HG03196 (cell line): ENCODE data around the gene TEX51.
A peak's percentile ranks its signal among the peaks of the same experiment; 100 is the strongest.

ENCODE experiments used
- ATAC-seq: cut with Tn5 transposase; IDR thresholded peaks from one replicate; pipeline ENCODE4 v1.9.1; 2021; ENCODE audit not compliant: unreplicated experiment

Gene TEX51

GRCh38 chr2:126878601-126879000 lies 20.1 kb upstream of the TEX51 start:
- ATAC-seq: no peak

DNA sequence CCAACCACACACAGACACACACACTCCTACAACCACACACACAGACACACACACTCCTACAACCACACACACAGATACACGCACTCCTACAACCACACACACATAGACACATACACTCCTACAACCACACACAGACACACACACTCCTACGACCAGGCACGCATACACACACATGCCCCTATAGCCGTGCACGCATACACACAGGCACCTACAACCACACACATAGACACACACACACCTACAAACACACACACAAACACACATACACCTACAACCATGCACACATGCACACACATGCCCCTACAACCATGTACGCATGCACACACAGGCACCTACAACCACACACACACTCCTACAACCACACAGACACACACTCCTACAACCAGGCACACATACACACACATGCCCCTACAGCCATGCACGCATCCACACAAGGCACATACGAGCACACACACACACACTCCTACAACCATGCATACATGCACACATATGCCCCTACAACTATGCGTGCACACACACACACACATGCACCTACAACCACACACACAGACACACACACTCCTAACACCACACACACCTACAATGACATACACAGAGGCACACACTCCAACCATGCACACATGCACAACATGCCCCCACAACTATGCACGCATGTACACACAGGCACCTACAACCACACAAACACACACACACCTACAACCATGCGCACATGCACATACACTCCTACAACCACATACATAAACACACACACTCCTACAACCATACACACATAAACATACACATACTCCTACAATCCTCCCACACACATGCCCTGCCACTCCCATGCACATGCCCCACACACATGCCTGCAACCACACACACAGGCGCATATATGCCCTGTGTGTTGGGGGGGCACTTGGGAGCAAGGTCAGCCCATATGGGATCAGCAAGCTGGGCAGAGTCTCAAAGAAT lies 19.1 kb upstream of the TEX51 start:
- ATAC-seq: no peak

- ATAC-seq: no peak
These were observed 18.4 kb upstream of the TEX51 start for GRCh38 chr2:126880324-126880723.

GRCh38 chr2:126880817-126881216 lies 17.9 kb upstream of the TEX51 start:
- ATAC-seq: no peak

DNA sequence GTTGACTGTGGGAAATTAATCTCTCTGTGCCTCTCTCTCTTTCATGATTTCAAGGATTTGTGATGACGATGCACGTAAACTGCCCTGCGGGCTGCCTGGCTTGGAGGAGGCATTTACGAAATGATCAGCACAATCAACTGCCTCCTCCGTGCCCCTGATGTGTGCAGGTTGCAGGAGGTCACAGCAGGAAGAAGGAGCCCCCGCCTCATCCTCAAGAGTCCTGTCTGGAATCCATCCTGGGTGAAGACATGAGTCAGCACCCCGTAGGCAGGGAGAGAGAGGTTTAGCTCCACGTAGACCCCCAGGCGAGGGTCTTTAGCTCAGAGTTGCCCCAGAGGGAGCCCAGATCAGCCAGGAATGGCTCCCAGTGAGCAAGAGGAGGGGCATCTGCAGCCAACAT lies 17.1 kb upstream of the TEX51 start:
- no peak for ATAC-seq

- ATAC-seq: no peak
These were observed 16.5 kb upstream of the TEX51 start for GRCh38 chr2:126882181-126882580.

- no peak for ATAC-seq
These were observed 15.7 kb upstream of the TEX51 start for GRCh38 chr2:126882736-126883665.

- ATAC-seq: no peak
These were observed 15.0 kb upstream of the TEX51 start for GRCh38 chr2:126883666-126884040.

GRCh38 chr2:126884861-126885750 lies 13.6 kb upstream of the TEX51 start:
- no peak for ATAC-seq

GRCh38 chr2:126885751-126886210 lies 12.9 kb upstream of the TEX51 start:
- ATAC-seq: no peak

DNA sequence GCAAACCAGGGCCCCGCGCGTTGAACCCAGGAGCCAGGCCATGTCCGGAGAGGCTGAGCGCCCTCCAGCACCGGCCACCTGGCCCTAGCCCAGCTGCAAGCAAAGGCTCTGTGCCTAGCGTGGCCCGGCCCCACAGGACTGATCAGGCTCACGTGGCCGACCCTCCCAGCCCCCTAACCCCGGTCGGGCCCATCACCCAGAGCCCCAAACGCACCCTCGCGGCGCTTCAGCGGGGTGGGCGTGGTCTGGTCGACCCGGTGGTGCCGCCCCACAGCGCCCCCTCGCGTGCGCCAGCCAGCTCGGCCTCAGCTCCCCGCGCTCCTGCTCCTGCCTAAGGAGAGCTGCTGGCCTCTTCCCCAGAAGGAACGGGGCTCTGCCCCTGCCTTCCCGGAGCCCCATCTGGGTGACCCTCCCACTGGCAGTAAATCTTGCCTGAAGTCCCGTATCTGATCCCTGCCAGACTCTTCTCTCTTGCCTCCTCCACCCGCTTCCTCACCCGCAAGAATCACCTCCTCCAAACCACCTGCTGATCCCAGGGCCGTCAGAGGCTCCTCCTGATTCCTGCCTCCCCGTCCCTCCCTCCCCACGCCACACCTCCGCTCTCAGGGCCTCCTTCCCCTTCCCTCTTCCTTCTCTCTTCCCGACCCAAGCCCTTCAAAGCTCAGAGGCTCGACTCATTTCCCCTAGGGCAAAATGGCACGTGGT lies 12.3 kb upstream of the TEX51 start:
- peak; percentile 66 for ATAC-seq

DNA sequence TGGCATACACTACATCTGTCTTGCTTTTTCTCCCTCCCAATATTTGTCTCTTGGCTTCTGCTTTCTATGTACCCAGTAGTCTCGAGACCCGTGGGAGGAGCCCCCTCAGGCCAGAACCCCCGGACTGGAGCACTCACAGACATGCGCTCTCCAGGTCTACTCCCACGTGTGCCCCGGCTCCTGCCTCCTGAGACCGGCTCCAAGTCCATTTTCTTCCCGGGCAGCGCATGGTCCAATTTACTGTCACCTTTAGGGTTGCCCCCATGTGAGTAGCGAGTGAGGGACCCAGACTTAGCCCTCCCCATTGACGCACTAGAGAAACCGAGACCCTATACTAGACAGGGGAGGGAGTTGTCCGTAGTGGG lies 11.8 kb upstream of the TEX51 start:
- no peak for ATAC-seq

GRCh38 chr2:126887506-126887905 lies 11.2 kb upstream of the TEX51 start:
- ATAC-seq: no peak

DNA sequence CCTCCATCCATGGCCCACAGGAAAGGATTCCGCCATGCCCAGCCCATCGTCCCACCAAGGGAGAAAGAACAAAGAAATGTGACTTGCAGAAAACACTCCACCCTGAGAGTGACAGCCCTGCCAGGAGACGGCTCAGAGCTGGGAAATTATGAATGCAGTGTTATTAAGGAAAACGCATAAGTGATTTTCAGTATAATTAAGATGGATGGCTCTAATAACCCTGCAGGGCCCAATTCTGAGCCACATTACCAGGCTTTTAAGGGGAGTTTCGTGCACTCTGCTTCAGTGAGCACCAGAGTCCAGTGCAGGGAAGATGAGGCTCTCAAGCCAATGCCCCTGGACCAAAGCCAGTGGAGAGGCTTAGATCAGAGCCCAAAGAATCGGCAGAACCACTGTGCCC lies 10.6 kb upstream of the TEX51 start:
- ATAC-seq: no peak

DNA sequence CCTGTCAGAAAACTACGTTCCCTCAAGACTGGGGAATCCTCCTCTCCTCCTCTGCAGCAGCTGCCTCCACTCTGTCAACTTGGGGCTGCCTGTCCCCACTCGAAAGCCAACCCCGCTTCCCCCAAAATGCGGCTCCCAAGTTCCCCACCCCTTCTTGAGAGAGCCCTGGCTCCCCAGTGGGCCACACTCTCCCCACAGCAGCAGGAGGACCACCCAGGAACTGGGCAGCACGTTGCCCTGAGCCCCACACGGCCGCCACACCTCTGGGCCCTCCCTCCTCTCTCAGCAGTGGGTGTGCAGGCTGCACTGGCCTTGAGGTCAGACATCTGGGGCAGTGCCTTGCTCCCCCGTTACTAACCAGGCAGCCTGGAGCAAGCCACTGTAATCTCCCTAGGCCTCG lies 9.6 kb upstream of the TEX51 start:
- no peak for ATAC-seq

DNA sequence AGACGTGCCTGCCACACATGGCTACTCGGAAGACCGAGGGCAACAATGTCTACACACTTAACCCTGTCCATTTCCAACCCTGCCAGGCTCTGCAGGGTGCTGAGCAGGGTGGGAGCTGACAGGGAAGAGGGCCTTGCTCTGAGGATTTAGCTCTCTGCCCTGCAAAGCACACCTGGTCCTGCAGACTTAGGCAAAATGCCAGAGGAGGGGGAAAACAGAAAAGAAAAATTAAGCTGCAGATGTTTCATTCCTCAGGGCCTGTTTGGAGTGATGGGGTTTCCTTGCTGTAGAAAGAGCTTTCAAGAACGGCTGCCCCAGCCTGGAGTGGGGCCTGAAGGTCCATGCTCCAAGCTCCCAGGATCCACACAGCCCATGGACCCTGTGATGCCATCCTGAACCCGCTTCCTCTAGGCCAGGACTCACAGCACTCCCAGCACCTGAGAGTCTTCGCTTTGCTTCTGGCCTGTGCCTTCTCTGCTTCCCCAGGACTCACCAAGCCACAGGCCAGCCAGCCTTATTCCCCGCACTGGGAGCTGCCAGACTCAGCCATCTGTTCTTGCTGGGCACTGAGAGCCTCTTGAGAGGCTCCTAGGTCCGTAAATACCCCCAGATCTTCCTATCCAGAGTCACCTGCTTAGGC lies 9.1 kb upstream of the TEX51 start:
- ATAC-seq: no peak

DNA sequence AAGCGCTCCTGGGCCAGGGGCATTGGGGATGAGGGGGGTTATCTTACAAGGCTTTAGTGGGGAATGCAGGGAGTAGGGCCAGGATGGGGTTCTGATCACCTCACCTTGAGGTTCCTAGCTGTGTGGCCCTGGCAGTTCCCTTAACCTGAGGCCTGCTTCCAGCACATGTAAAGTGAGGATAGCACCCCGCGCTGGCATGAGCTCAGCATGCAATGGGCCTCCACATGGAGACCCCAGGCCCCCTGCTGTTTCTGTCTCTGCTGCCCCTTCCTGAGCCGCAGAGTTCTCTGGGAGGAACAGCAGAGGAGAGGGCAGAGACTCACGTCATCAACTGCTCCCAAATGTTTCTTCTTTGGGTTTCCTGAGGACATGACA lies 8.6 kb upstream of the TEX51 start:
- no peak for ATAC-seq

DNA sequence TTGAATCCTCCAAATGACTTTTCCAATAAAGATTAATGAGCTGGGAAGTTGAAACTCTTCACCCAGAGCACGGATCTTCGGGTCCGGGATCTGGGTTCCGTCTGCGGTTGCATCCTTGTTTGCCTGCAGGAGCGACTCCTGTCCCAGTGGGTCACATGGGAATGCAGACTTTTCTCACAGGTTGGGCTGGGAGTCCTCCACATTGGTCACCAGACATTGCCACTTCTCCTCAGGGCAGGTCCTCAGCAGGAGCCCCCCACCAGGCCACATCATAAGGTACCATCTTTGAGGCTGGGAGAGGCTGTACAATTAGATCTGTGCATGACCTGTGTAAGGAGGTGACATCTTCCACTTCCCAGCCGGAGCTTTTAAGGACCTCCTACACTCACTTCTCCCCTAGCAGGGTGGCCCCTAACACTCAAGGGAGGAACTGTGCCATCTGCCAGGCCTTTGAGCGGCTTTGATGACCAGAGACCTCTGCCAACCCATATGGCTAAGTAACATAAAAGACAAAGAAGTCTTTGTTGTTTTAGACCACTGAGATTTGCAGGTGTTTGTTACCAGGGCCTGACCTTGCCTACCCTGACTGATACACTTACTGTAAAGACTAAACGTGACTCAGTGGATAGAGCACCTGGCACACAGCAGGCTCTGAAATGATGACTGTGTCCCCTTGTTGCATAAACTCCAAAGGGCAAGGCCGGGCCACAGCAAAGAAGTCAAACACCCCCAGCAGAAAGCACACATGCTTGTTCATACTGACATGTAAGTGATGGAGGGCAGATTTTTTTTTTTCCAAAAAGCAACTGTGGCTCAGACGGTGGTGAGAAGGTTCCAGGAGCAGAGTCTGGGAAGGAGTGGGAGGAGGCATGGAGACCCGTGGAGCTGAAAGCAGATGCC lies 7.9 kb upstream of the TEX51 start:
- no peak for ATAC-seq
